Smooth muscle cell (in vitro differentiated cells): ENCODE measurements around the gene ONECUT3. TPM values are rescaled to one million over a fixed set of nuclear protein-coding genes. Genes with fewer than 3 reads are reported as not detected.

Source experiments
- DNase-seq: peaks from one replicate; lab custom pipeline; 2025; ENCODE audit not compliant: unreplicated experiment; lab: John Stamatoyannopoulos, UW
- H2AFZ ChIP-seq: fragments of 200-600 bp; sonication (generic); 2 replicates; pipeline ENCODE4 v1.6.0; 2016; ENCODE audit warnings: antibody characterized with exemption, low read depth, mild to moderate bottlenecking
- H3F3A ChIP-seq: fragments of 200-600 bp; sonication (generic); 2 replicates; pipeline ENCODE4 v1.6.0; 2017; ENCODE audit warnings: antibody characterized with exemption, low read depth
- H3K27ac ChIP-seq: fragments of 200-600 bp; sonication (generic); 2 replicates; pipeline ENCODE4 v1.5.1; 2016; ENCODE audit warnings: low read depth, mild to moderate bottlenecking
- H3K27me3 ChIP-seq: fragments of 200-600 bp; sonication (generic); 2 replicates; pipeline ENCODE4 v1.6.1; 2016; ENCODE audit warnings: low read depth, mild to moderate bottlenecking
- H3K36me3 ChIP-seq: fragments of 200-600 bp; sonication (generic); 2 replicates; pipeline ENCODE4 v1.5.1; 2016; ENCODE audit warnings: low read depth
- H3K4me1 ChIP-seq: fragments of 200-600 bp; sonication (generic); 2 replicates; pipeline ENCODE4 v1.5.1; 2016; ENCODE audit warnings: low read depth
- H3K4me2 ChIP-seq: fragments of 200-600 bp; sonication (generic); 2 replicates; pipeline ENCODE4 v1.6.0; 2016; ENCODE audit warnings: mild to moderate bottlenecking
- H3K4me3 ChIP-seq: fragments of 200-600 bp; sonication (generic); 2 replicates; pipeline ENCODE4 v1.5.1; 2016; ENCODE audit warnings: mild to moderate bottlenecking
- H3K79me2 ChIP-seq: fragments of 200-600 bp; sonication (generic); 2 replicates; pipeline ENCODE4 v1.6.0; 2016; ENCODE audit warnings: low read depth, mild to moderate bottlenecking
- H3K9ac ChIP-seq: fragments of 200-600 bp; sonication (generic); 2 replicates; pipeline ENCODE4 v1.6.0; 2016; ENCODE audit warnings: low read depth
- H3K9me3 ChIP-seq: fragments of 200-600 bp; sonication (generic); replicated peaks from 2 replicates; pipeline ENCODE4 v1.5.1; 2016; ENCODE audit warnings: low read depth
- H4K20me1 ChIP-seq: fragments of 200-600 bp; sonication (generic); 2 replicates; pipeline ENCODE4 v1.6.0; 2016; ENCODE audit warnings: low read depth
- WGBS: methylation state at CpG from one replicate; pipeline ENCODE4 v1.1.7; 2016; ENCODE audit warnings: low lambda C conversion rate; 5-methylcytosine and 5-hydroxymethylcytosine counted together
- polyA plus RNA-seq: library from polyadenylated mRNA; unstranded; fragments of >200 nt; fragmentation: Nextera tagmentation; extraction: Ambion mirVana; gene quantifications from 2 replicates; pipeline ENCODE4 v1.2.1, GENCODE V29; 2016
- total RNA-seq: library from RNA; depleted of rRNA; stranded (reverse); fragments of >200 nt; gene quantifications from 2 replicates; pipeline ENCODE4 v1.2.3, GENCODE V29; 2014
- TF ChIP-seq, protein P1 (sequence below): fragments of 200-600 bp; sonication (generic); IDR thresholded peaks from 2 replicates; pipeline ENCODE4 v1.5.1; 2017; ENCODE audit warnings: borderline replicate concordance, mild to moderate bottlenecking, antibody characterized with exemption; ENCODE audit not compliant: insufficient read depth, poor library complexity, severe bottlenecking

The ONECUT3 gene
- total and polyA plus RNA-seq, 2 experiments from 2014 or later: not detected

DNA sequence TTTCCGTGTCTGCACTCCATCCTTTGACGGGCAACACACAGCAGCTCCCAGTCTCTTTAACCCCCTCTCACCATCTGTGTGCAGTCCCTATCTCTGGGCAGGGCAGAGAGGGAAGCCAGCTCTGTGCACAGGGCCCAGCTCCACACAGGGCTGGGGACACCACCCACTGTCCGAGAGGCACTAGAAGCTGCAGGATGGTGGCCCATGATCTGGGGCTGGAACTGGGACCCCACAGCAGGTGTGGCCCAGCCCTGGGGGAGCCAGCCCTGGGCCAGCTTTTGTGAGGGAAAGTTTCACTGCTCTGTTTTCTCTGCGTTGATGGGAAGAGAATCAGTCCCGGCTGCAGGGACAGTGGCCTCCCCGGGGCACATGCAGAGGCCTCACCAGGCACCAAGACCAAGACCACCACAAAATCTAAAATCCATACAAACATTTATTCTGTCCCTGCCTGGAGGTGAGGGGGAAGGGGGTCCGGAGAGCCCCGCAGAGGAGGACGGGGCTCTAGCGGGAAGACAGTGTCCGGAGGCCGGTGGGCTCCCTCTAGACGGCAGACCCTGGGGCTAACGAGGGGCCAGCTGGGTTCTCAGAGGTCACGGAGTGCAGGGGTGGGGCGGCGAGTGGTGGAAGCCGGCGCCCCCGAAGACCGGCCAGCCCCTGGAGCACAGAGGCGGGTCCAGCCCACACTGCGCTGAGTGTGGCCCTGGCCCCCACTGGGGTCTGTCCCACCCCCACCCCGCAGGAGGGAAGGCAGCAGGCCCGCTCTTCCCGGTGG lies 61.7 kb downstream of the ONECUT3 start:
- H3K36me3 ChIP-seq: no peaks in the 10 kb centered on the region
- no peak for DNase-seq
- 92% methylated on average over 16 of the region's 26 CpGs for WGBS
- no peak overlapping the region for H3K4me3 ChIP-seq
- H3F3A ChIP-seq: no peaks in the 10 kb centered on the region
- peaks cover 7% of the 10 kb centered on the region for H3K4me1 ChIP-seq
- no peaks in the 10 kb centered on the region for H3K79me2 ChIP-seq
- H3K9ac ChIP-seq: no peak overlapping the region
- no peak overlapping the region for H3K4me2 ChIP-seq
- no peaks in the 10 kb centered on the region for H4K20me1 ChIP-seq
- no peak overlapping the region for H2AFZ ChIP-seq
- H3K27me3 ChIP-seq: no peaks in the 10 kb centered on the region
- no peak overlapping the region for H3K27ac ChIP-seq
- TF ChIP-seq, protein P1, sequence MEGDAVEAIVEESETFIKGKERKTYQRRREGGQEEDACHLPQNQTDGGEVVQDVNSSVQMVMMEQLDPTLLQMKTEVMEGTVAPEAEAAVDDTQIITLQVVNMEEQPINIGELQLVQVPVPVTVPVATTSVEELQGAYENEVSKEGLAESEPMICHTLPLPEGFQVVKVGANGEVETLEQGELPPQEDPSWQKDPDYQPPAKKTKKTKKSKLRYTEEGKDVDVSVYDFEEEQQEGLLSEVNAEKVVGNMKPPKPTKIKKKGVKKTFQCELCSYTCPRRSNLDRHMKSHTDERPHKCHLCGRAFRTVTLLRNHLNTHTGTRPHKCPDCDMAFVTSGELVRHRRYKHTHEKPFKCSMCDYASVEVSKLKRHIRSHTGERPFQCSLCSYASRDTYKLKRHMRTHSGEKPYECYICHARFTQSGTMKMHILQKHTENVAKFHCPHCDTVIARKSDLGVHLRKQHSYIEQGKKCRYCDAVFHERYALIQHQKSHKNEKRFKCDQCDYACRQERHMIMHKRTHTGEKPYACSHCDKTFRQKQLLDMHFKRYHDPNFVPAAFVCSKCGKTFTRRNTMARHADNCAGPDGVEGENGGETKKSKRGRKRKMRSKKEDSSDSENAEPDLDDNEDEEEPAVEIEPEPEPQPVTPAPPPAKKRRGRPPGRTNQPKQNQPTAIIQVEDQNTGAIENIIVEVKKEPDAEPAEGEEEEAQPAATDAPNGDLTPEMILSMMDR: no peak
- no peaks in the 10 kb centered on the region for H3K9me3 ChIP-seq

DNA sequence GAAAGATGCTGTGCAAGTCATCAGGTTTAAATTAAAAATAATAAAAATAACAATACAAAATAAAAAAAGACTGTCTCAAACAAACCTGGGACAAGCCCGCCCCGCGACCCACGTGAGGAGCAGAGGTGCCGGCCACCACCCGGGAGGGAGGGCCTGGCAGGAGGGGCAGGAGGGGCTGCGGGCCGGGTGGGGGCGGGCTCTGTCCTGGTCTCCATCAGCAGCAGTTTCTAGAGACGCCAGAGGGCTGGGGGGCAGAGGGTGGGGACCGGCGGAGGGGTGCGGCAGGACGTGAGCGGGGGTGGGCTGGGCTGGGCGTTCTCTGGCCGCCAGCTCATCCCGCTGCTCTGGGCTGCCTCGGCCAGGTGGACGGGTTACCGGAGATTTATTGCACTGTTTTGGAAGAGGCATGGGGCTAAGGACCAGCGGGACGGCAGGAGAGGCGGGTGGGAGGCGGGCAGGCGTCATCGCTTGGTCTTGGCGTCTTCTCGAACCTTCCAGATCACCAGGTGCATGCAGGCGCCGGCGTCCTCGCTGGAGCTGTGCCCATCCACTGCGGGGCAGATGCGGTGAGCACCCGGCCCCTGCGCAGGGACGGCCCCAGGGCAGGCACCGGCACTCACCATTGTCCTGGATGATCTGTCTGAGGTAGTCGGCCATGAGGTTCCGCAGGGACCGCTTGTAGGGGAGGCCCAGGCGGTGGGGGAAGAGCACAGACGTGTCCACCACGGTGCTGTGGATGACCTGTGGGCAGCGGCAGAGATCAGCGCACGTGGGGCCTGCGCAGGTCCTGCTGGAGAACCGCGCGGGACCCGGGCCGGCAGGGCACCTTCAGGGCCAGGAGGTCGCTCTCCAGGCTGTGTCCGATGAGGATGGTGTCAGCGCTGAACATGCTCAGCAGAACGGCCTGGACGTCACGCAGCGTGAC lies 62.6 kb downstream of the ONECUT3 start:
- H3F3A ChIP-seq: no peaks in the 10 kb centered on the region
- no peak overlapping the region for H2AFZ ChIP-seq
- H3K4me3 ChIP-seq: no peak overlapping the region
- H3K9ac ChIP-seq: no peak overlapping the region
- no peaks in the 10 kb centered on the region for H3K9me3 ChIP-seq
- H3K4me1 ChIP-seq: peaks cover 7% of the 10 kb centered on the region
- H3K4me2 ChIP-seq: no peak overlapping the region
- 94% methylated on average over 56 of the region's 61 CpGs for WGBS
- DNase-seq: no peak
- no peaks in the 10 kb centered on the region for H3K36me3 ChIP-seq
- no peaks in the 10 kb centered on the region for H3K27me3 ChIP-seq
- H3K79me2 ChIP-seq: no peaks in the 10 kb centered on the region
- H4K20me1 ChIP-seq: no peaks in the 10 kb centered on the region
- H3K27ac ChIP-seq: no peak overlapping the region
- TF ChIP-seq, protein P1: no peak

DNA sequence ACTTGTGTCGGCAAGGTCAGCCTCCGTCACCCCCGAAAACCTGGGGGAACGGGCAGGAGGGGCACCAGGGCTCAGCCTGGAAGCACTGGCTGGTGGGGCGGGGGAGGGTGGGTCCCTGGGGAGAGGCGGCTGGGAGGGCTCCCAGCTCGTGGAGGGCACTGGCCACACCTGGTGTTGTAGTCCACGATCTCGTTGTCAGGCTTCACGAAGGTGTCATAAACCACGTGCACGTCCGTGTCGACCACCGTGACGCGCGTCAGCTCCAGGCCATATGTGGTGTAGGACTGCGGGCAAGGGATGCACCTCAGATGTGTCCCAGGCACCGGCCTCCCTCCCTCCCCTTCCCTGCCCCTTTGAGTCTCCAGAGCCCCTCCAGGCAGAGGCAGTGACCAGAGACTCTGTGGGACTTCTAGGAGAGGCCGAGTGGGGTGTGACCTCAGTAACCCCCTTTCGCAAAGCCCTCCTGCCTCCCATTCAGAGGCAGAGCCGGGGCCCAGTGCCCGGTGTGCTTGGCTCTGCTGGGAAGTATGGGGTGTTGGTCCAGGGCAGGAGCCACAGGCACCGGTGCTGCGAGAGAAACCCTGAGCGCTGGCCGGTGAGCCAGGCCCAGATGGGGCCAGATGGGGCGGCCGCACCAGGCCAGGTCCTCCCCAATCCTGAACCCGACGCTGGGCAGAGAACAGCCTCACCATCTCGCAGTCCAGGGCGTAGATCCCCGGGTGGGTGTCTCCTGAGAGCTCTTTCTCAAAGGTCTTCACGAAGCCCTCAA lies 63.4 kb downstream of the ONECUT3 start:
- peaks cover 7% of the 10 kb centered on the region for H3K4me1 ChIP-seq
- no peak overlapping the region for H2AFZ ChIP-seq
- no peak overlapping the region for H3K4me3 ChIP-seq
- no peak for DNase-seq
- no peaks in the 10 kb centered on the region for H3K79me2 ChIP-seq
- no peak overlapping the region for H3K4me2 ChIP-seq
- H3K9me3 ChIP-seq: no peaks in the 10 kb centered on the region
- no peak overlapping the region for H3K27ac ChIP-seq
- TF ChIP-seq, protein P1: no peak
- H3K36me3 ChIP-seq: no peaks in the 10 kb centered on the region
- 95% methylated on average over 24 of the region's 36 CpGs for WGBS
- no peaks in the 10 kb centered on the region for H4K20me1 ChIP-seq
- no peaks in the 10 kb centered on the region for H3K27me3 ChIP-seq
- H3F3A ChIP-seq: no peaks in the 10 kb centered on the region
- no peak overlapping the region for H3K9ac ChIP-seq
